Prostate gland (tissue), 2 donors: ENCODE results near the gene KPNA1. TPM values are rescaled to one million over a fixed set of nuclear protein-coding genes. Genes with fewer than 3 reads are reported as not detected.

Experiments
- DNase-seq: peaks from one replicate; pipeline ENCODE4 v3.0.0-alpha.2; 2019; ENCODE audit warnings: low spot score
- H3K27ac ChIP-seq, 2 donors: fragments of 200-600 bp; sonication (generic); 2 replicates each; pipeline ENCODE4 v1.5.1; 2017 to 2019
- H3K27me3 ChIP-seq: fragments of 200-600 bp; sonication (generic); replicated peaks from 2 replicates; pipeline ENCODE4 v1.5.1; 2019; ENCODE audit not compliant: insufficient read depth
- H3K36me3 ChIP-seq, 2 donors: fragments of 200-600 bp; sonication (generic); 1 replicate in 1 of 2; 2 replicates in 1 of 2; pipeline versions ENCODE4 v1.5.1 to v1.8.1; 2017 to 2019
- H3K4me1 ChIP-seq: fragments of 200-600 bp; sonication (generic); replicated peaks from 2 replicates; pipeline ENCODE4 v1.5.1; 2019
- H3K4me3 ChIP-seq, 2 donors: fragments of 200-600 bp; sonication (generic); 2 replicates each; pipeline ENCODE4 v1.5.1; 2017 to 2019
- H3K9me3 ChIP-seq: fragments of 200-600 bp; sonication (generic); 2 replicates; pipeline ENCODE4 v1.5.1; 2017
- POLR2A ChIP-seq: fragments of 450-650 bp; IDR thresholded peaks from one replicate; pipeline ENCODE4 v1.6.1; 2016; ENCODE audit warnings: antibody characterized with exemption, mild to moderate bottlenecking
- POLR2AphosphoS5 ChIP-seq: sonication (generic); formaldehyde crosslinking; IDR thresholded peaks from one replicate; pipeline ENCODE4 v1.6.1; 2017; ENCODE audit warnings: antibody characterized with exemption
- WGBS: methylation state at CpG from one replicate; pipeline ENCODE4 v1.1.5; 2018; 5-methylcytosine and 5-hydroxymethylcytosine counted together
- intact Hi-C: fragments of 100-400 bp; cut with DNase I; formaldehyde crosslinking; loops from one replicate; pipeline ENCODE4 v1.14.2; 2022
- total RNA-seq, 2 donors: library from RNA; depleted of rRNA; stranded (reverse); fragments of >200 nt; gene quantifications; one replicate each; pipeline ENCODE4 v1.1.0, GENCODE V29; 2016
- TF ChIP-seq, protein P1 (sequence below), 4 experiments: fragments of 200-600 bp in 2 of 4; fragments of 450-650 bp in 2 of 4; sonication (generic) in 2 of 4; IDR thresholded peaks; 1 replicate in 3 of 4; 2 replicates in 1 of 4; pipeline ENCODE4 v1.5.1; 2016 to 2019; ENCODE audit warnings: antibody characterized with exemption in 4 of 4, mild to moderate bottlenecking in 2 of 4, moderate library complexity in 2 of 4

Gene KPNA1
- total RNA-seq, 2 donors from 2014 or later: 27.1 to 38.7 TPM

GRCh38 chr3:122390665-122391064, 124.1 kb downstream of the KPNA1 start:
- H3K9me3 ChIP-seq: no peaks in the 10 kb centered on the region
- no peaks in the 10 kb centered on the region for H3K36me3 ChIP-seq
- peak overlapping the region in 1 of 2 donors; percentile 25 for H3K27ac ChIP-seq
- intact Hi-C loops: loop anchor here (5.0 kb wide), 1 partner anchor 287 kb away; no protein-coding TSS in a partner anchor
- no peaks in the 10 kb centered on the region for H3K27me3 ChIP-seq
- no peak overlapping the region for H3K4me3 ChIP-seq
- peaks cover 5% of the 10 kb centered on the region for H3K4me1 ChIP-seq
- DNase-seq: no peak
- TF ChIP-seq, protein P1, sequence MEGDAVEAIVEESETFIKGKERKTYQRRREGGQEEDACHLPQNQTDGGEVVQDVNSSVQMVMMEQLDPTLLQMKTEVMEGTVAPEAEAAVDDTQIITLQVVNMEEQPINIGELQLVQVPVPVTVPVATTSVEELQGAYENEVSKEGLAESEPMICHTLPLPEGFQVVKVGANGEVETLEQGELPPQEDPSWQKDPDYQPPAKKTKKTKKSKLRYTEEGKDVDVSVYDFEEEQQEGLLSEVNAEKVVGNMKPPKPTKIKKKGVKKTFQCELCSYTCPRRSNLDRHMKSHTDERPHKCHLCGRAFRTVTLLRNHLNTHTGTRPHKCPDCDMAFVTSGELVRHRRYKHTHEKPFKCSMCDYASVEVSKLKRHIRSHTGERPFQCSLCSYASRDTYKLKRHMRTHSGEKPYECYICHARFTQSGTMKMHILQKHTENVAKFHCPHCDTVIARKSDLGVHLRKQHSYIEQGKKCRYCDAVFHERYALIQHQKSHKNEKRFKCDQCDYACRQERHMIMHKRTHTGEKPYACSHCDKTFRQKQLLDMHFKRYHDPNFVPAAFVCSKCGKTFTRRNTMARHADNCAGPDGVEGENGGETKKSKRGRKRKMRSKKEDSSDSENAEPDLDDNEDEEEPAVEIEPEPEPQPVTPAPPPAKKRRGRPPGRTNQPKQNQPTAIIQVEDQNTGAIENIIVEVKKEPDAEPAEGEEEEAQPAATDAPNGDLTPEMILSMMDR (IDR thresholded peaks at IDR 0.05): no peak
- TF ChIP-seq POLR2A (no peak), POLR2AphosphoS5 (no peak)
- 61% methylated on average over 4 of the region's 4 CpGs for WGBS

DNA sequence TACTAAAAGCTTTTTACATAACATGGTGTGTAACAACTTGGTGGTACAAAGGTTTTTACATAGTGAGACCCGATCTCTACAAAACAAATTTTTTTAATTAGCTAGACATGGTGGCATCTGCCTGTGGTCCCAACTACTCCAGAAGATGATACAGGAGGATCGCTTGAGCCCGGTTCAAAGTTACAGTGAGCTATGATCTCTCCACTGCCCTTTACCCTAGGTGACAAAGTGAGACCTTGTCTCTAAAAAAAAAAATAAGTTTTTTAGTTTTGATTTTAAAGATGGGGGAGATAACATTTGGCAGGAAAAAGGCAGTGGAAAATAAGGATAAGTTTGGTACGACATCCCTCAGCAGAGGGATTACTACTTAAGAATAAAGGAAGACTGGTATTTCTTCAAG, 124.8 kb downstream of the KPNA1 start:
- 83% methylated on average over 4 of the region's 4 CpGs for WGBS
- Histone ChIP-seq H3K4me3 (no peak overlapping the region), H3K27me3 (no peaks in the 10 kb centered on the region), H3K27ac (no peak overlapping the region), H3K9me3 (no peaks in the 10 kb centered on the region), H3K36me3 (no peaks in the 10 kb centered on the region), H3K4me1 (peaks cover 5% of the 10 kb centered on the region)
- DNase-seq: no peak
- intact Hi-C loops: loop anchor here (5.0 kb wide), 1 partner anchor 287 kb away; no protein-coding TSS in a partner anchor
- TF ChIP-seq POLR2AphosphoS5 (no peak), POLR2A (no peak)
- TF ChIP-seq, protein P1 (IDR thresholded peaks at IDR 0.05): no peak

GRCh38 chr3:122389197-122389596, 125.5 kb downstream of the KPNA1 start:
- no peak for DNase-seq
- Histone ChIP-seq H3K4me1 (peaks cover 5% of the 10 kb centered on the region), H3K4me3 (no peak overlapping the region), H3K9me3 (no peaks in the 10 kb centered on the region), H3K27ac (no peak overlapping the region), H3K27me3 (no peaks in the 10 kb centered on the region), H3K36me3 (no peaks in the 10 kb centered on the region)
- intact Hi-C loops: no loop called here
- TF ChIP-seq POLR2AphosphoS5 (no peak), POLR2A (no peak)
- TF ChIP-seq, protein P1 (IDR thresholded peaks at IDR 0.05): no peak

DNA sequence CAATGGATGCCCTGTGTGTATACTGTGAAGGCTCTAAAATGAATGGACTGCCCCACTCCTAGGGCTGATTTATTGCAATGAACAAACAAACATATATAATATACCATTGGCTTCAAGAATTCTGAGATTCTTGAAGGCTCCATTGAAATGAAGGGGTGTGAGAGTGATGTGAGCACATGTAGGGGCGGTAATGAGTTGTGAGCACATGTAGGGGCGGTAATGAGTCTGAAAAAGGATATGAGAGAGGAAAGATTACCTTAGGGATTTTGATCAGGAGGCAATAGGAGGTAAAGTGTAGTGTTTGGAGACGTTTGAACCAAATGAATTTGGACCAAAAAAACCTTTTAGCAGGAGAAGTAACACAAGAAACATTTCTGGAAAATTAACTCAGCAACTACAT, 127.0 kb downstream of the KPNA1 start:
- Histone ChIP-seq H3K27me3 (no peaks in the 10 kb centered on the region), H3K9me3 (no peaks in the 10 kb centered on the region), H3K27ac (no peak overlapping the region), H3K4me1 (peaks cover 5% of the 10 kb centered on the region), H3K36me3 (no peaks in the 10 kb centered on the region), H3K4me3 (no peak overlapping the region)
- TF ChIP-seq POLR2A (no peak), POLR2AphosphoS5 (no peak)
- TF ChIP-seq, protein P1 (IDR thresholded peaks at IDR 0.05): no peak
- 88% methylated on average over 3 of the region's 3 CpGs for WGBS
- no peak for DNase-seq
- intact Hi-C loops: no loop called here
